GM21360 (cell line): ENCODE measurements around the gene TP53BP1.
"Not testable (repeated sequence)": the region's sequence is repeated elsewhere in the genome, so short reads cannot be mapped to it uniquely, and the experiment has no call there.

Experiments used
- ATAC-seq: cut with Tn5 transposase; IDR thresholded peaks from one replicate; pipeline ENCODE4 v1.9.1; 2021; ENCODE audit warnings: mild to moderate bottlenecking, moderate library complexity; ENCODE audit not compliant: unreplicated experiment

Gene TP53BP1

DNA sequence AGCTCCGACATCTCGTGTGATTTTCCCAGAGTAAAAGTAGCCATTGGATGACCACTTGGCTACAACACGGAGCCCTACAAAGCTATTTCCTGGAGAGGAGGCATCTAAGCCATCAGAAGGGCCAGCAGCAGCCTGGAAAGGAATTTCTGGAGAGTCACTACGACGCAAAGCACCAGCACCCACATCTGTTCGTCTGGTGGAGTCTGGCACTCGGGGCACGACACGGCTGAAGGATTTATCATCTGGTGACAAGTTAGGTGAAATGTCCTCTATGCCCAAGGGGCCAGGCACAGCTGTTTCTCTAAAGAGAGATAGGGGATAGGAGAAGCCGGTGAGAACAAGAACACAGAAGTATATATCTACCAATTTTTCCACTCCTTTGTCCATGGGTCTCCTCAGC, 72.5 kb downstream of the TP53BP1 start:
- ATAC-seq = no peak

GRCh38 chr15:43414196-43414595, 78.8 kb downstream of the TP53BP1 start:
- ATAC-seq = no peak

DNA sequence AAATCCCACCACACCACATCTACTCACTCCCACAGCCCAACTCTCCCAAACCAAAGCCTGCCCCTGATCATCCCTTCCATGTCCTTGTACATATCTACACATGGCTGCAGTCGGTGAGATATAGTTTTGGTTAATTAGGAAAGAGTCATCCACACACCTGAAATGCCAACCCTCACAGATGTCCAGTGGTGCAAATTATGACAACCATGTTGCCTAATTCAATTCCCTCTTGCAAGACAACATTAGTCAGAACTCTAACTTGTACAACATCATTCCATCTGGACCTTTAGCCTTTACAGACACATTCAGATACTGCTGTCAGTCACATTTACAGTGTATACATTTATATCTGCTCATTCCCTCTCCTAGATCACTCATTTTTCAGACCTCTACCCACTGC, 80.9 kb downstream of the TP53BP1 start:
- no peak for ATAC-seq

- no peak for ATAC-seq
These were observed 82.3 kb downstream of the TP53BP1 start for GRCh38 chr15:43410572-43411214.

GRCh38 chr15:43408789-43409188, 84.2 kb downstream of the TP53BP1 start:
- no peak for ATAC-seq

DNA sequence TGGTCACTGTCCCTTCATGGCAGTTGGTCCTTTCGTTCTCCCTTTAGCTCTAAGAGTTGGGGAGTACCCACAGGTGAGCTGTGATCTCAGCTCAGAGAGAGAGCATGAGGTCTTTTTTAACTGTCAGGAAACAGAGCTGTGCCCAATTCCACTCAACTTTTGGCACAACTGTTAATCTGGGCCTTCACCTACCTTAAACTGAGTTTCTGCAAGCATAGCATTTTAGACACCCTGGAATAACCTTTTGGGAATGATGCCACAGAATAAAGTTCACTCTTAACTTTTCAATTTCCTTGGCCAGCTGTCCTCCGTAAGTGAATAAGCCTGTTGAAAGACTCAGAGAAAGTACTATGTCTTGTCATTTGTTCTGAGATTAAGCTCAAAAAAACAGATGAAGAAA, 86.1 kb downstream of the TP53BP1 start:
- no peak for ATAC-seq

DNA sequence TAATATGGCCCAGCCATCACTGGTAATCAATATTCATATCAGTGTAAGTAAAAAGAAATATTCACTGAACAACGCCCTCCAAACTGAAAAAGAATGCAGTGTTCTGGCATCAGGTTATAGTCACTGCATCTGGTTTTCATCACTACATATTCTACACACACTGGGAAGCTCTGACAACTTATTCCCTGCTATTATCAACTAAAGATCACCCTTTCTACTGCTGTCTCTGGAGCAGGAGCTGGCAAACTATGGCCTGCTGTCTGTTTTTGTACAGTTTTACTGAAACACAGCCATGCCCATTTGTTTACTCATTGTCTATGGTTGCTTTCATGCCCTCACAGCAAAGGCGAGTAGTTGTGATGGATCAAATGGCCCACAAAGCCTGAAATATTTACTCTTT, 86.8 kb downstream of the TP53BP1 start:
- ATAC-seq = no peak

DNA sequence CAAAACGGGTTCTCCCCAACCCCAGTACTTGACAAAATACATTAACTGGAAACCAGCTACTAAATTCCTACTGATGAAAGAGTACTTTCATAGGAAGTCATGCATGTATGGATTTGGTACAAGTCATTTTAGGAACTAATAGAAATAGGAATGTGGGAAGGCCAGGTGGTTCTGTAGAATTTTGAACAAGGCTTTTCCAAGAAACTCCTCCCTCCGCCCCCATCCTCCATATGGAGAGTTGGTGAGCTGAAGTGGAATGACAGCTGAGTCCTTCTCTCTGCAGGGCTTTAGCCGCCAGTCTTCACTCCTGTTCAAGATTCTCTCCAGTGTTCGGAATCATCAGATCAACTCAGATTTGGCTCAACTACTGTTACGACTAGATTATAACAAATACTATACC, 88.8 kb downstream of the TP53BP1 start:
- ATAC-seq = no peak

GRCh38 chr15:43403616-43404015, 89.3 kb downstream of the TP53BP1 start:
- no peak for ATAC-seq

DNA sequence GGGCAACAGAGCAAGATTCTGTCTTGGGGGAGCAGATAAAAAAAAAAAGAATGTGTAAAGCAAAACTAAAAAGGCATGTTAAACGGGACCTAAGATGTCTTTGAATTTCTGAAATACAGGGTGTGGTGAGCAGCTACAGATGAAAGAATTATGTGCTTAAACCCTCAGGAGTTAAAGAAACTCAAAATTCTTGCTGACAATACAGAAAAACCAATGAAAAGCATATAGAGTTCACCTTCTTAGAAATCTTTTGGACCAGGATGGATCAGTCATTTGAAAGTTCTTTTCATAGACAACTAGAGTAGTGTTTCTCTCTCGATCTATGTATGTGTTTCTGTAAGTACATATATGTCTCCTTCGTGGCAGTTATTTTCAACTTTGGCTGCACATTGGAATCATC, 90.7 kb downstream of the TP53BP1 start:
- no peak for ATAC-seq

- ATAC-seq = not testable (repeated sequence)
These were observed 99.4 kb downstream of the TP53BP1 start for GRCh38 chr15:43393592-43393991.

GRCh38 chr15:43390723-43391122, 102.2 kb downstream of the TP53BP1 start:
- no peak for ATAC-seq

DNA sequence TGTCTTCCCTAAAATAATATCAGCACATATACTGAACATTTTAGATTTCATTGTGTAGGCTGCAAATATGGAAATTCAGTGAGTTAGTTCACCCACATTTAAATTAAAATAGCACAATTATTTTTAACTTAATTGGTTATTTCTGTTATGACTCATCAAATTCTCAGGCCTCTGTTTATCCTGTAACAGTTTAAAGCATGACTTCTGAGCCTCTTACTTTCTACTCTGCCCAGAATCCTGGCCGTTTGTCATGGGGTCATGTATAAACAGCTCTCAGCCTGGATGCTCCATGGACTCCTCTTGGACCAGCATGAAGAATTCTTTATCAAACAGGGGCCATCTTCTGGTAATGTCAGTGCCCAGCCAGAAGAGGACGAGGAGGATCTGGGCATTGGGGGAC, 109.9 kb downstream of the TP53BP1 start:
- ATAC-seq = no peak

DNA sequence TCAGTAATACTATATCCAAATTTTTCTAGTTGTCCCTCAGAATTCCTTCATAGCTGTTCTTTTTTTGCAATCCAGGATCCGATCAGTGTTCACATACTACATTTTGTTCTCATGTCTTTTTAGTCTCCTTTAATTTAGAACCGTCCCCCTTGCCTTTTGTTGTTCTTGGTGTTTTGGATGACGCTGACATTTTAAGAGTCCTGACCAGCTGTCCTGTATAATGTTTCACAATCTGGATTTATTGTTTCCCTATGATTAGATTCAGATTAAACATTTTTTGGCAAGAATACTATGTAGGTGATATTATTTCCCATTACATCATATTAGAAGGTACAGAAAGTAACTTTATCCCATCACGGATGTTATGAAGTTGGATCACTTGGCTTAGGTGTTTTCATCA, 110.6 kb downstream of the TP53BP1 start:
- no peak for ATAC-seq

DNA sequence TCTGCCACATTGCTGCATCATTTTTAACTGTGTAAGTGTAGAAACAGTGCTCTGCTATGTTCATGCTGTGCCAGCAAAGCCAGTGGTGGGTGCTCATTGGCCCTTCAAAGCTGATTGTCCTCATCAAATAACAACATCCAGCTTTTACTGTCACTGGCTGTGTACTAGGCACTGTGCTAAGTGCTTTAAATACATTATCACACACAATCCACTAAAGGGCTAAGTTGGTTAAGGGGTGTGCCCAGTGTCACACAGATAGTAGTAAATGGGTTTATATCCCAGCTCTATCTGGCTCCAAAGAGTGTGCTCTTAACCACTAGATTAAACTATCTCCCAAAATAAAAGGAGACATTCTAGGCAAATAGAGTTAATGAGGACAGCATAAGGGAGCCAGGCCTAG, 114.4 kb downstream of the TP53BP1 start:
- no peak for ATAC-seq

DNA sequence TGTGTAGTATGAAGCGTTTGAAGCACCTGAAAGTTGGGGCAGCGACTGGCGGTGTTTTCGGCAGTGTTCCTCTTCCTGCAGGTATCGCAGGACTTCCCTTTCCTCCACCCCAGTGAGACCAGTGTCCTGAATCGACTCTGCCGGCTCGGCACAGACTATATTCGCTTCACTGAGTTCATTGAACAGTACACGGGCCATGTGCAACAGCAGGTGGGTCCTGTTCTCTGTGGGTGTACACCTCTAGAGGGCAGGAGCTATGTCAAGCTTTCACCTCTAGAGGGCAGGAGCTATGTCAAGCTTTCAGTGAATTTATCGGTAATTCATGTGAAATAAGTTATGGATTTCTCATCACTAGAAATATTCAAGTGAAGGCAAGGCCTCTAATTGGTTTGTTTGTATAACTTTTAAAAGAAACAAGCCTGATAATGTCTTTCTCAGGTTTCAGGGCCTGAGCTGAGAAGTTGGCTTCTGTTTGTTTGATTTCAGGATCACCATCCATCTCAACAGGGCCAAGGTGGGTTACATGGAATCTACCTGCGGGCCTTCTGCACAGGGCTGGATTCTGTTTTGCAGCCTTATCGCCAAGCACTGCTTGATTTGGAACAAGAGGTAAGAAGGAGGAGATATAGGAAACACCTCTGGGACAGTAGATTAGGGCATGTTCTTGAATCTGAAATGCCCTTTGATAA, 116.8 kb downstream of the TP53BP1 start:
- no peak for ATAC-seq

- ATAC-seq = peak; percentile 74
These were observed 121.7 kb downstream of the TP53BP1 start, which contains the start of the genes TUBGCP4 and ZSCAN29 for GRCh38 chr15:43370975-43371974. TSS of gene TUBGCP4 (plus strand) at chr15:43371101. CDS start at chr15:43371355, 254 bp downstream. TSS of gene ZSCAN29 (minus strand) at chr15:43371043. CDS start at chr15:43369913, 1,130 bp downstream.

DNA sequence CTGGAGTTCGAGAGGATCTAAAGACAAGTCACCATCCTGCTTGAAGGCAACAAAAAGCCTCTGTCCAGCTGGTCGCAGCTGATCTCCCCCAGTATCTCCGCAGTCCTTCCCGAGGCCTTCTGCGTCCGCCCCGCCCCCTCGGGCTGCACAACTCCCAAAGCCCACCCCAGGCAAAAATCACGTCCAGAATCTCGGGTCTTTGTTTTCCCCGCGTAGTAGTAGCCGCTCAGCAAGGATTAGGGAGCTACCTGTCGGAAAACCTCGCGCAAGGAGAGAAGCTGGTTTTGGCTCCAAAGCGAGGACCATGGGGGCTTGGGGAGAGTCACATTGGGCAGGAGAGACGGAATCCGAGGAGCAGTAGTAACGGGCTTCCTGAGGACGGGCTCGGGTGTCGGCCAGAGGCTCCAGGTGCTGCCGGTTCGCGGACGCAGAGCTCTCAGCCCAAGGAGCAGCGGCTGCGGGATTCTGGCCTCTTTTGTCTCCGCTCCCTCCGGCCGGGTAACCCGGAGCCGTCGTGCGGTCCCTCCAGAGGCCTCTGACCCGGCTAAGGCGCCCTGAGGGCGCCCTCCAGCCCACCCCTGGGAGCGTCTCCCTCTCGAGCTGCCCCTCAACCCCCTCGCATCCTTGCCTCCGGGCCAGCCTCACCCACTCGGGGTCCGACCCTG, 122.5 kb downstream of the TP53BP1 start:
- ATAC-seq = peak; percentile 18

GRCh38 chr15:43361313-43361903, 131.5 kb downstream of the TP53BP1 start:
- no peak for ATAC-seq

- no peak for ATAC-seq
These were observed 132.1 kb downstream of the TP53BP1 start for GRCh38 chr15:43360821-43361220.
